Measurements from ENCODE around the gene EFNA5. TPM values are rescaled to one million over a fixed set of nuclear protein-coding genes. Genes with fewer than 3 reads are reported as not detected.

The EFNA5 gene
- total RNA-seq, 1 donor from 2014 or later: 10.2 TPM

DNA sequence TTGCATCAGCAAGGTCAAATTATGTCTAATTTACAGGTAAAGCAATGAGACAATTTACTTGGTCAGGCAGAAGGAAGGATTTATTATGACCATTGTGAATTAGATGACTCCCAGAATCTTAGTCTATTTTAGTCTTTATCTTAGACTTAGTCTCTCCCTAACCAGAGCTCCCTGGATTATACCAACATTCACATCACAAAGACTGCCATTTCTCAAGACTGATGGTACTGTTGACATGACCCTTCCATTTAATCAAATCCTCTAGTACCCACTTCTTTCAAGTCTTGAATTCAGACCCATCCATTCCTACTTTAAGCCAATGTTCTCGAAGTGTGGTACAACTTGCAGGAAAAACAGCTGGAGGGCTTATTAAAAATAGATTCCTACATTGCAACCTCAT lies 257.0 kb downstream of the EFNA5 start:
- ATAC-seq (no peak), DNase-seq (no peak)
- Histone ChIP-seq H3K27me3 (ENCODE audit: low read depth) (no peaks in the 10 kb centered on the region), H3K36me3 (no peaks in the 10 kb centered on the region), H3K4me1 (no peaks in the 10 kb centered on the region), H3K4me3 (no peak overlapping the region), H3K9me3 (no peaks in the 10 kb centered on the region), H3K27ac (no peak overlapping the region)
- intact Hi-C loops (cut with DNase I): no loop called here
- TF ChIP-seq CTCF (IDR thresholded peaks at IDR 0.05): no peak

DNA sequence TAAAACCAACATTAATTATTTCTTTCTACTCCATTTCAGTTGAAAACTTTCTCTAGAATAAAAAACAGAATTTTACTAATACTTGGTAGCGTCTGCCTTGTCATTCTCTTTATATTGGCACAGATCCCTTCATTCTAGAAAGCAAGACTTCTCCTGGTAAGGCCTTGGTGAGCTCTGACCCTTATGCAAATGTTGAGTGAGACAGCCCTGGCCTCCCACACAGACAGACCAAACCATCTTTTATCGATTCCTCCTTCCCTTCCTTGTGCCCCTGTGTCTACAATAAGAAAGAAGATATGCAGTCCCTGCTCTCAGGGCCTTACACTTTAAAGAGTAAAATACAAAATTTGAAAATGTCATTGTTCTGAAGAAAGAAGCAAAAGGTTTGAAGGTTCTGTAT lies 262.2 kb downstream of the EFNA5 start:
- no peaks in the 10 kb centered on the region for H3K36me3 ChIP-seq
- no peaks in the 10 kb centered on the region for H3K9me3 ChIP-seq
- no peak overlapping the region for H3K4me3 ChIP-seq
- no peaks in the 10 kb centered on the region for H3K27me3 ChIP-seq (ENCODE audit: low read depth)
- no peaks in the 10 kb centered on the region for H3K4me1 ChIP-seq
- ATAC-seq (no peak), DNase-seq (no peak)
- no peak overlapping the region for H3K27ac ChIP-seq
- no peak for TF ChIP-seq CTCF (IDR thresholded peaks at IDR 0.05)
- intact Hi-C loops (cut with DNase I): no loop called here

DNA sequence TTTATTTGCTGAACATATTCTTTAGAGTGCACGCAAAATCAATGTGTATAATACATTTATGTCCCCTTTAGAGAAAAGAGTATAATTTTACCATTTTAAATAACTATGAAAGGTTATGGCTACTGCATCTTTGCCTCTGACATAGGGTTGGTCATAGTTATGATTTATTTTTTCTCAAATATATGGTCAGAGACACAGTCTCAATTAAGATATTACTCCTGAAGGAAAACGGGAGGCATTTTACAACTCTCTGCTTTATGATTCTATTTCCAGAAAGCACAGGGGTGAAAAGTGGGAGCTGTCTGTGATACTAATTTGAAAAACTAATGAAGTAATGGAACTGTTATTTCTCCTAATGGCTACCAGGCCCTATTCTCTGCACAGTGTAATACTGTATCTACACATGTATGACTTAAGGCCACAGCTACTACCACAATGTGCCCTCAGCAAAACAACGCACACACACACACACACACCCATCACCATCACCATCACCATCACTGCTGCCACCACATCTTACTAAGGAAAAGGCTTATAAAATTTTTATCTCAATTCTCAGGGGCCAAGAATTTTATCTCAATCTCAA lies 262.9 kb downstream of the EFNA5 start:
- no peaks in the 10 kb centered on the region for H3K4me1 ChIP-seq

DNA sequence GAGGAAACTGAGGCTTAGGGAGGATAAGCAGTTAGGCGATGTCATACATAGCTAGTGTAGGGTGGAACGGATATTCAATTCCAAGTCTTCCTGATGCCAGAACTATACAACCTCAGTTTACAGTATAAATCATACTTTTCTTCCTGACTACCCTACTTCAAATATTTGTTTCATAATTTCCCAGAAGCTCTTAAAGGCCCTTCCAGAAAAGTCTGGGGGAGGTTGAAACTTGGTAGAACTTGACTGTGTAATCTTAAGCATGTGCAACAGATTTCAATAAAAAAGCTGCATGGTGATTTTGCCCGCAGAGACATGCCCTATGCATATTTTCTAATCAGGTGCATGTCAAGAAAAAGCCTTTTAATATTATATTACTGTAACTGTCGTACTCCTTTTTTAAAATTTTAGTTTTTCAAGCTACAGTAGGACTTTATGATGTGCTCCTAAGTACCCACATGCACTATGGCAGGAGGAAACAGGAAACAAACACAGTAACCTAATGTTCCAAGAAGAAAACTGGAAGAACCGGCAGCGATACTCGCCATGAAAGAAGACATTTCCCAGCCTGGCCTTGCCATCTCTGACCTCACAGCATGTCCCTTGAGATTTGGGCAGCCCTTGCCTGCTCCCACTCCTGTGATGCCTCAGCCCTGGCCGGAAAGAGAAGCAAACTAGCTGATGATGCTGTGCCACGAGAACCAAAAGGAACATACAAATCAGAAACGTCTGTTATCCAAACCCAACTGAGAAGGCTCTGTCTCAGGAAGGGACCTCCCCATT lies 266.0 kb downstream of the EFNA5 start:
- Histone ChIP-seq H3K27ac (peak overlapping the region; percentile 19), H3K27me3 (ENCODE audit: low read depth) (no peaks in the 10 kb centered on the region), H3K9me3 (no peaks in the 10 kb centered on the region), H3K4me3 (no peak overlapping the region), H3K36me3 (no peaks in the 10 kb centered on the region), H3K4me1 (no peaks in the 10 kb centered on the region)
- DNase-seq: no peak
- intact Hi-C loops (cut with DNase I): no loop called here
- no peak for TF ChIP-seq CTCF (IDR thresholded peaks at IDR 0.05)
- ATAC-seq: peak; percentile 47 to 65

More for the DNA sequence above, 262.9 kb downstream of the EFNA5 start:
- TF ChIP-seq CTCF (IDR thresholded peaks at IDR 0.05): no peak
- DNase-seq: no peak
- no peak overlapping the region for H3K27ac ChIP-seq
- no peaks in the 10 kb centered on the region for H3K9me3 ChIP-seq
- no peaks in the 10 kb centered on the region for H3K27me3 ChIP-seq (ENCODE audit: low read depth)
- intact Hi-C loops (cut with DNase I): no loop called here
- H3K36me3 ChIP-seq: no peaks in the 10 kb centered on the region
- ATAC-seq: no peak
- no peak overlapping the region for H3K4me3 ChIP-seq

DNA sequence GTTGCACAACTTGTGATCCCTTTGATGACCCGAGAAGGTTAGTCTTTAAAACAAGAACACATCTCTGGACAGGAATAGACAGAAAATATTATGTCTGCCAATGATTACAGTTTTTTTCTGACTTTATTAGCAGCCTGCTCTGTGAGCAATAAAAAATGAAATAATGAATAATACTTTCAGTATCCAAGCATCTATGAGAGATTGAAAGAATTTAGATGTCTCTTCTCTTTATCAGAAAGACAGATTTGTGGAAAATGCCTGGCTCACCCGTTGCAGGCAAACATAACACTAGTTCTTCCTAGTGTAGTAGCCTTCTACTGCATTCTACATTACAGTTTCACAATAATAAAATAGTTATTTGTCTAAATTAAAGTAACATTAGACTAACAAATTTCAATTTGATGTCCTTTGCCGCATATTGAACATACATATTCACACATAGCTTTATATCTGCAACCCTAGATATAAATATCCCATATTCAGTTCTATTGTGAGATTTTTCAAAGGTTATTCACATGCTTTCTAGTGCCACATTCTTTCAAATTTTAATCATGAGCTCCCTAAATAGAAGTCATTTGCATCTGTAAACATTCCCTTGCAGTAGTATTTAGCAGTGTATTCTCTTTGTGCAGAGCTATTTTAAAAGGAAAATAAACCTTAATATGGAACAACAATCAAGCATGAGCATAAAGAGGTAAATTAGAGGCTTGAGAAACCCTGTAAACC lies 267.3 kb downstream of the EFNA5 start:
- H3K27me3 ChIP-seq (ENCODE audit: low read depth): no peaks in the 10 kb centered on the region
- no peak overlapping the region for H3K4me3 ChIP-seq
- no peak overlapping the region for H3K27ac ChIP-seq
- DNase-seq: no peak
- H3K9me3 ChIP-seq: no peaks in the 10 kb centered on the region
- ATAC-seq: no peak
- no peaks in the 10 kb centered on the region for H3K36me3 ChIP-seq
- H3K4me1 ChIP-seq: no peaks in the 10 kb centered on the region
- intact Hi-C loops (cut with DNase I): no loop called here
- TF ChIP-seq CTCF (IDR thresholded peaks at IDR 0.05): no peak

Data from lower lobe of right lung (tissue), 2 donors.